Astrocyte (in vitro differentiated cells and primary cell): ENCODE data around the gene CSMD2. TPM values are rescaled to one million over a fixed set of nuclear protein-coding genes. Genes with fewer than 3 reads are reported as not detected.

Experiments
- DNase-seq: peaks from one replicate; pipeline ENCODE4 v3.0.0-alpha.2; 2010; ENCODE audit warnings: low read depth
- FAIRE-seq: peaks from 2 replicates; lab custom pipeline; 2011; peaks lifted over from hg19 to GRCh38; lab: Jason Lieb, UNC
- H2AFZ ChIP-seq: 2 replicates; pipeline ENCODE4 v1.6.0; 2012; ENCODE audit warnings: low read depth, low read length, inconsistent platforms
- H3K27ac ChIP-seq: 2 replicates; pipeline ENCODE4 v1.5.1; 2011; ENCODE audit warnings: low read depth, low read length, inconsistent platforms
- H3K27me3 ChIP-seq: 2 replicates; pipeline ENCODE4 v1.6.0; 2011; ENCODE audit warnings: low read length, inconsistent platforms; ENCODE audit not compliant: insufficient read depth
- H3K36me3 ChIP-seq: 2 replicates; pipeline ENCODE4 v1.5.1; 2011; ENCODE audit warnings: low read length, inconsistent platforms; ENCODE audit not compliant: insufficient read depth
- H3K4me1 ChIP-seq: 2 replicates; pipeline ENCODE4 v1.5.1; 2011; ENCODE audit warnings: low read length, inconsistent platforms; ENCODE audit not compliant: insufficient read depth
- H3K4me2 ChIP-seq: 2 replicates; pipeline ENCODE4 v1.6.0; 2012; ENCODE audit warnings: low read length, inconsistent platforms
- H3K4me3 ChIP-seq: 2 replicates; pipeline ENCODE4 v1.5.1; 2011; ENCODE audit warnings: low read depth, mild to moderate bottlenecking, low read length, inconsistent platforms; ENCODE audit not compliant: insufficient read depth
- H3K79me2 ChIP-seq: 2 replicates; pipeline ENCODE4 v1.6.0; 2012; ENCODE audit warnings: mild to moderate bottlenecking, low read length, inconsistent platforms; ENCODE audit not compliant: insufficient read depth
- H3K9ac ChIP-seq: 2 replicates; pipeline ENCODE4 v1.6.0; 2012; ENCODE audit warnings: mild to moderate bottlenecking, low read length, inconsistent platforms
- H3K9me3 ChIP-seq: 2 replicates; pipeline ENCODE4 v1.5.1; 2012; ENCODE audit warnings: low read depth, mild to moderate bottlenecking, low read length, inconsistent platforms; ENCODE audit not compliant: insufficient read depth
- H4K20me1 ChIP-seq: 2 replicates; pipeline ENCODE4 v1.6.0; 2012; ENCODE audit warnings: low read length, inconsistent platforms; ENCODE audit not compliant: insufficient read depth
- H3K27ac Mint-ChIP-seq: one replicate; pipeline ENCODE4 v1.8.0; 2021; ENCODE audit warnings: mild to moderate bottlenecking, mixed read lengths; ENCODE audit not compliant: unreplicated experiment
- H3K27me3 Mint-ChIP-seq: one replicate; pipeline ENCODE4 v1.8.0; 2021; ENCODE audit warnings: low read depth, mixed read lengths; ENCODE audit not compliant: unreplicated experiment
- H3K36me3 Mint-ChIP-seq: one replicate; pipeline ENCODE4 v1.8.0; 2021; ENCODE audit warnings: low read depth, mixed read lengths; ENCODE audit not compliant: unreplicated experiment
- H3K4me1 Mint-ChIP-seq: one replicate; pipeline ENCODE4 v1.8.0; 2021; ENCODE audit warnings: low read depth, mixed read lengths; ENCODE audit not compliant: unreplicated experiment
- H3K4me3 Mint-ChIP-seq: one replicate; pipeline ENCODE4 v1.8.0; 2021; ENCODE audit warnings: mild to moderate bottlenecking, moderate library complexity, mixed read lengths; ENCODE audit not compliant: unreplicated experiment
- H3K9me3 Mint-ChIP-seq: one replicate; pipeline ENCODE4 v1.8.0; 2021; ENCODE audit warnings: mild to moderate bottlenecking, mixed read lengths; ENCODE audit not compliant: unreplicated experiment
- EZH2 ChIP-seq: IDR thresholded peaks from 2 replicates; pipeline ENCODE4 v1.6.1; 2012; ENCODE audit warnings: mild to moderate bottlenecking, low read length, inconsistent platforms; ENCODE audit not compliant: insufficient read depth
- total RNA-seq: library from RNA; stranded (reverse); gene quantifications from 2 replicates; pipeline ENCODE4 v1.2.1, GENCODE V29; 2021
- TF ChIP-seq, protein P1 (sequence below): IDR thresholded peaks from 2 replicates; pipeline ENCODE4 v1.5.1; 2011; ENCODE audit warnings: low read depth, mild to moderate bottlenecking, inconsistent platforms, low read length, moderate library complexity; ENCODE audit not compliant: insufficient read depth

The CSMD2 gene
- total RNA-seq, 1 donor from 2014 or later, result 11.1 TPM

DNA sequence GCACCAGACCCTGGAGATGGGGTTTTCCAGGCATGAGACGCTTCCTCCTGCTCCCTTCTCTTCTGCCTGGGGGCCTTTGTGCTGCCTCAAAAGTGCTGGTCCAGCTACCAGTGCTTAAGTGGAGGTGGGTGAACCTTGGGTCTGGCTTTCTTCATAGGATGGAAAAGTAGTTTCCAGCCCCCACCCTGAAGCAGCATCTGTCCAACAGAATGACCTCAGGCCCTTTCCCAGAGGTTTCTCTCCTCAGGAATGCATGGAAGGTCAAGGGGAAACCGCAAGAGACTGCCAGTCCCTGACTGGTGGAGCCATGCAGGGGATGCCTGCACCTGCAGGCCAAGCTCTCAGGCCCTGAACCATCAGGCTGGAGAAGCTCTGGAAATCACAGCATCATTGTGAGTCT lies 237.3 kb downstream of the CSMD2 start:
- Histone ChIP-seq H4K20me1 (peaks cover 27% of the 10 kb centered on the region), H2AFZ (no peak overlapping the region), H3K27me3 (no peaks in the 10 kb centered on the region), H3K36me3 (no peaks in the 10 kb centered on the region), H3K27ac (no peak overlapping the region), H3K9ac (no peak overlapping the region), H3K4me1 (peaks cover 3% of the 10 kb centered on the region), H3K79me2 (no peaks in the 10 kb centered on the region), H3K9me3 (no peaks in the 10 kb centered on the region), H3K4me3 (no peak overlapping the region), H3K4me2 (no peak overlapping the region)
- DNase-seq (no peak), FAIRE-seq (no peak)
- peaks cover 36% of the 10 kb centered on the region for H3K36me3 Mint-ChIP-seq
- H3K27ac Mint-ChIP-seq, result no peak overlapping the region
- H3K4me3 Mint-ChIP-seq, result no peak overlapping the region
- no peaks in the 10 kb centered on the region for H3K4me1 Mint-ChIP-seq
- peaks cover 15% of the 10 kb centered on the region for H3K9me3 Mint-ChIP-seq
- no peak for TF ChIP-seq EZH2
- TF ChIP-seq, protein P1, sequence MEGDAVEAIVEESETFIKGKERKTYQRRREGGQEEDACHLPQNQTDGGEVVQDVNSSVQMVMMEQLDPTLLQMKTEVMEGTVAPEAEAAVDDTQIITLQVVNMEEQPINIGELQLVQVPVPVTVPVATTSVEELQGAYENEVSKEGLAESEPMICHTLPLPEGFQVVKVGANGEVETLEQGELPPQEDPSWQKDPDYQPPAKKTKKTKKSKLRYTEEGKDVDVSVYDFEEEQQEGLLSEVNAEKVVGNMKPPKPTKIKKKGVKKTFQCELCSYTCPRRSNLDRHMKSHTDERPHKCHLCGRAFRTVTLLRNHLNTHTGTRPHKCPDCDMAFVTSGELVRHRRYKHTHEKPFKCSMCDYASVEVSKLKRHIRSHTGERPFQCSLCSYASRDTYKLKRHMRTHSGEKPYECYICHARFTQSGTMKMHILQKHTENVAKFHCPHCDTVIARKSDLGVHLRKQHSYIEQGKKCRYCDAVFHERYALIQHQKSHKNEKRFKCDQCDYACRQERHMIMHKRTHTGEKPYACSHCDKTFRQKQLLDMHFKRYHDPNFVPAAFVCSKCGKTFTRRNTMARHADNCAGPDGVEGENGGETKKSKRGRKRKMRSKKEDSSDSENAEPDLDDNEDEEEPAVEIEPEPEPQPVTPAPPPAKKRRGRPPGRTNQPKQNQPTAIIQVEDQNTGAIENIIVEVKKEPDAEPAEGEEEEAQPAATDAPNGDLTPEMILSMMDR, result no peak
- H3K27me3 Mint-ChIP-seq, result peaks cover 3% of the 10 kb centered on the region

DNA sequence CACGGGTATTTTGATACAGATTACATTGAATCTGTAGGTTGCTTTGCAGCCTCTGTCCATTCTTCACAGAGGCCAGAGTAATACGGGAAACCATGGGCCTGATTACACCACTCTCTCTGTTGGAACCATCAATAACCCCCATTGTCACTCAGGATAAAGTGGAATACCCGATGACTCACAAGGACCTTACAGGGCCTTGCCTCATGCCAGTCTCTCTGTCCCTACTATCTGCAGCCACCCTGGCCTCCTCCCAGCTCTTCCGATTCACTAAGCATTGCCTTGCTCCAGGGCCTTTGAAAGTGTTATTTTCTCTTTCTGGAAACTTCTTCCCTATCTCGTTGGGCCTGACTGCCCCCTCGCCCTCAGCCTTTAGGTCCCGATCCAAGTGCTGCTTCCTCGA lies 239.4 kb downstream of the CSMD2 start:
- no peak for TF ChIP-seq EZH2
- TF ChIP-seq, protein P1, result no peak
- peaks cover 3% of the 10 kb centered on the region for H3K4me1 ChIP-seq
- H3K4me2 ChIP-seq, result no peak overlapping the region
- no peaks in the 10 kb centered on the region for H3K36me3 ChIP-seq
- Mint-ChIP-seq H3K27me3 (no peaks in the 10 kb centered on the region), H3K9me3 (peaks cover 12% of the 10 kb centered on the region), H3K4me1 (no peaks in the 10 kb centered on the region), H3K4me3 (no peak overlapping the region), H3K36me3 (peaks cover 29% of the 10 kb centered on the region), H3K27ac (no peak overlapping the region)
- H3K27me3 ChIP-seq, result no peaks in the 10 kb centered on the region
- no peaks in the 10 kb centered on the region for H3K9me3 ChIP-seq
- no peak overlapping the region for H3K27ac ChIP-seq
- DNase-seq (peak; percentile 20), FAIRE-seq (no peak)
- H3K9ac ChIP-seq, result no peak overlapping the region
- H3K4me3 ChIP-seq, result no peak overlapping the region
- peaks cover 24% of the 10 kb centered on the region for H4K20me1 ChIP-seq
- H2AFZ ChIP-seq, result no peak overlapping the region
- no peaks in the 10 kb centered on the region for H3K79me2 ChIP-seq

DNA sequence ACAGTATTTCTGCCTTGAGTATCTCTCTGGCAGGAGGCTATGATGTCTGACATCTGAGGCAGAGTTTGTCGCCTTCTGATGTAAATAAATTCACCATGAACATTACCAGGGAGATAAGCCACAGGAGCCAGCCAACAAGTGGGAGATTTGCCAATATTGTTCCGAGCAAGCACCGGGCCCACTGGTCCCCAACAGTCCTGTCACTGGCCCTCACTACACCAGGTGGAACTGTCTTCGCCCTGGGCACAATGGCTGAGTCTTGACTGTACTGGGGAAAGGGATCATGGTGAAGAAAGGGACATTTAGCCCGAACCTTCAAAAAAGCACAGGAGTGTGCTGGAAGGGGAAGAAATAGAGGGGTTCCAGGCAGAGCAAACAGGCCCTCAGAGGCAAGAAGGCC lies 243.7 kb downstream of the CSMD2 start:
- H3K79me2 ChIP-seq, result no peaks in the 10 kb centered on the region
- H3K9ac ChIP-seq, result no peak overlapping the region
- H3K4me1 Mint-ChIP-seq, result peaks cover 9% of the 10 kb centered on the region
- no peaks in the 10 kb centered on the region for H3K36me3 ChIP-seq
- H3K27ac ChIP-seq, result no peak overlapping the region
- H3K9me3 Mint-ChIP-seq, result peaks cover 8% of the 10 kb centered on the region
- H3K27ac Mint-ChIP-seq, result no peak overlapping the region
- peaks cover 13% of the 10 kb centered on the region for H3K36me3 Mint-ChIP-seq
- no peaks in the 10 kb centered on the region for H4K20me1 ChIP-seq
- H2AFZ ChIP-seq, result no peak overlapping the region
- DNase-seq, result no peak
- peaks cover 8% of the 10 kb centered on the region for H3K4me1 ChIP-seq
- no peak for FAIRE-seq
- TF ChIP-seq EZH2, result no peak
- TF ChIP-seq, protein P1, result no peak
- no peaks in the 10 kb centered on the region for H3K9me3 ChIP-seq
- H3K4me3 ChIP-seq, result no peak overlapping the region
- H3K4me3 Mint-ChIP-seq, result no peak overlapping the region
- no peaks in the 10 kb centered on the region for H3K27me3 Mint-ChIP-seq
- no peak overlapping the region for H3K4me2 ChIP-seq
- no peaks in the 10 kb centered on the region for H3K27me3 ChIP-seq
